Inflammatory macrophage treated with lipopolysaccharide for 1 hour (primary cell): ENCODE results near the gene FHIT.
"Not testable (repeated sequence)": the region's sequence is repeated elsewhere in the genome, so short reads cannot be mapped to it uniquely, and the experiment has no call there.

ENCODE experiments used
- DNase-seq, 2 donors: peaks; one replicate each; pipeline ENCODE4 v3.0.0-alpha.2; 2020 to 2022

The FHIT gene

DNA sequence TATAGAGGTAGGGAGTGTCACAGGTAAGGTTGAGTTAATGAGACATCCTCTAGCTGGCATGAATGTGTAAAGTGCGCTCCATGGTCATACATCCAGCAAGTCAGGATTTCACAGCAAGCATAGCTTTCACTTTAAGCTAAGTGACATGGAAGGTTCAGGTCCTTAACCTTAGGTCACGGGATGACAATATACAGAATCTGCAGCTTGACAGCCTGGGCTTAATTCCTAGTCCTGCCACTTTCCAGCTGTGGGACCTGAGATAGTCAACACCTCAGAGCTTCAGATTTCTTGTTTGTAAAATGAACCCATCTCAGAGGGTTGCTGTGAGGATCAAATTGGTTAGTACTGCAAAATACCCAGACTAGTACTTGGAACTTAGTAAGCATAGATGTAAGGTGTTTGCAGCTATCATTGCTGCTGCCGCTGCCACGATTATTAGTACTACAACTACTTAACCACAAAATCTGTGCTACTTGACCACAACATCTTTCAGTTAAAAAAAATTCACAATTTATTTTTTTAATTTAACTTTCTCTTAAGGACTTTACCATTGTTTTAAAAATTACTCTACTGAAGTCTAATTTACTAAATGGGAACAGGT is 1311.3 kb downstream of the FHIT start:
- no peak for DNase-seq

DNA sequence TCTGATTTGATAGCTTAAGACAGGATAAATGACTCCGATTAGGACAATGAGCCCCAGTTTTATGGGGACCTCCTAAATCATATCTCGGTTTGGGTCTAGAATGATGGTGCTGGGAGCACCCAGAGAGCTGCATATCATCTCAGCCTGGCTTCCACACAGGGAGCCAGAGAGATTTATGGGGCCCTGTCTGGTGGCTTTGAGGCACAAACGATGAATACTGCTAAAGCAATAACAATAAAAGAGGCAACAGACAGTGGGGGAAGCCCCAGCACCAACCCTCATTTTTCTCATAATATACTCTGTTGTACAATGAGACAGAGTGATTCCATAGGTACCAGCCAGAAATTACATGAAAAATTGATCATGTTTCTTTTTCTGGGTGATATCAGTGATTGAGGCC is 1312.4 kb downstream of the FHIT start:
- DNase-seq, result no peak

DNA sequence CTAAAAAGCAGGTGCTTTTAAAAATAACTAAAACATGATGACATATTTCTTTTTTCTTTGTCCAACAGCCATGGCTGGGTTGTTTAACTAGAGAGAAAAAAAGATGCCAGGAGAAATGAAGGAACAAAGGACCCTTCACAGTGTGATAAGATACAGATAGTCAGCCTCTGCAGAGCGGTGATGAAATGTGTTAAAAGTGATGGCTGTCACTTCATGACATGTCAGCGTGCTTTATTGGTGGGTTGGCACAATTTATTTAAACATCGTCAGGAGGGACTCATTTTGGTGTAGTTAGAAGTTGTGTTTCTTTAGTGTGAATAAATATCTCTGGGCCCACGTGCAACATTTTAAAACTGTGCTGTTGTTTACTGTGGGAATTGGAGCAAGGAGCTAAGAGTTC is 1314.1 kb downstream of the FHIT start:
- no peak for DNase-seq

DNA sequence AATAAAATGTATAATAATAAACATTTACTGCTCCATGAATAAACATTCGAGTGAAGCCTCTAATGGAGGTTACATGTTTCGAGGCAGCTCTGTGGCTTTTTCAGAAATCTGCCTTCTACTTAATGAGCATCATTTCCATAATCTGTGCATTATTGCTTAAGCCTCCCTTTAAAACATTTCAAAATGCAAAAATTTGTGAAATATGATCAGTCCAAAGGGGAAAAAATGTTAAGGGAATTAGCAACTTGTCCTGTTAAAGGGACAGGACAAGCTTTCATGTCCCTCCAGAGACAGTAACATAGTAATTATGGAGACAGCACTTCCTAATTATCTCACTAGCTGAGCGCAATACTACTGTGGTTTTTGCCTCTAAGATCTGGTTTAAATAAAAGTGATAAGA is 1314.8 kb downstream of the FHIT start:
- DNase-seq, result no peak

DNA sequence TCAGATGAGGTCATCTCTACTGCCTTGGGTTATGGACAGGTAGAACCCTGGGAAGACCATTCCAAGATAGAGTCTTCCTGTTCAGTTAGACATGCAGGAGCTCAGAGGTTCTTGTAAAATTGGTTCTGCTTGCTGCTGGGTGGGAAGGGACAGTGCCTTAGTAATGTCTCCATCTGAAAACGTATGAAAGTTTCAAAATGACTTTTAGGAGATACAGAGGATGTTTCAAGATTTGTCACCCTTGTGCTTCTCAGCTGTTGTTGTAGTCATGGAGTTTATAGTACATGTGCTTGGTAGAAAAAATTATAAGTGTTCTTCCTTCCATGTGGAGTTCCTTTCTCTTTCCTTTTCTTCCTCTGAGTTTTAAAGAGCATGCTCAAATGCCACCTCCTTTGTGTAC is 1316.2 kb downstream of the FHIT start:
- DNase-seq, result no peak

DNA sequence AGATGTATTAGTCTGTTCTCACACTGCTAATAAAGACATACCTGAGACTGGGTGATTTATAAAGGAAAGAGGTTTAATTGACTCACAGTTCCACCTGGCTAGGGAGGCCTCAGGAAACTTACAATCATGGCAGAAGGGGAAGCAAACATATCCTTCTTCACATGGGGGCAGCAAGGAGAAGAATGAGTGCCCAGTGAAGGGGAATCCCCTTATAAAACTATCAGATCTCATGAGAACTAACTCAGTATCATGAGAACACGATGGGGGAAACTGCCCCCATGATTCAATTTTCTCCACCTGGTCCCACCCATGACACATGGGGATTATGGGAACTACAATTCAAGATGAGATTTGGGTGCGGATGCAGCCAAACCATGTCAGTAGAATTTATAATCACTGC is 1316.7 kb downstream of the FHIT start:
- not testable (repeated sequence) for DNase-seq

DNA sequence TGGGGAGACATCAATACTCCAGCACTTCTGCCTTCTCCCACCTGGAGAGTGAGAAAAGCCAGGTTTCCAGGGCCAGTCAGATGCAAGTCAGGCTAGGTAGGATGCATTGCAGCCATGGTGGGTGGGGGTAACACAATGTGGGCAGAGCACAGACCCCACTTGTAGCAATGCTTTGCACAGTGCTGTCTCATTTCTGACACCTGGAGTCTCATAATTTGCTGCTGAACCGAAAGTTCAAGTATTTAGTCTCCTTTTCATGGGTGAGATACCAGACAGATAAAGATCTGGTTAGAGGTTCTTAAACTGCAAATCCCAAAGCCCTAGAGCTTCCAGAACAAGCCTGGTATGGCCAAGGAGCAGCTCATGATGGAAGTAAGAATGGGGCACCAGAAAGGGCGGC is 1321.1 kb downstream of the FHIT start:
- DNase-seq, result no peak

DNA sequence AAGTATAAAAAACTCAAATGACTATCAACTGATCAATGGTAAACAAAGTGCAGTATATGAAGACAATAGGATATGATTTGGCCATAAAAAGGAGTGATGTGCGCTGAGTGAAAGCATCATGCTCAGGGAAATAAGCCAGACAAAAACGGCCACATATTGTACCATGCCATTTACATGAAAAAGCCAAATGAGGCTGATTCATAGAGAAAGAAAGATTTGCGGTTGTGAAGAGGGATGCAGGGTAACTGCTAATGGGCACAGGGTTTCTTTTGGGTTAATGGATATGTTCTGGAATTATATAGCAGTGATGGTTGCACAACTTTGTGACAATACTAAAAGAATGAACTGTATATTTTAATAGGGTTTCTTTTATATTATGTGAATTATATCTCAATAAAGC is 1324.2 kb downstream of the FHIT start:
- DNase-seq, result no peak

DNA sequence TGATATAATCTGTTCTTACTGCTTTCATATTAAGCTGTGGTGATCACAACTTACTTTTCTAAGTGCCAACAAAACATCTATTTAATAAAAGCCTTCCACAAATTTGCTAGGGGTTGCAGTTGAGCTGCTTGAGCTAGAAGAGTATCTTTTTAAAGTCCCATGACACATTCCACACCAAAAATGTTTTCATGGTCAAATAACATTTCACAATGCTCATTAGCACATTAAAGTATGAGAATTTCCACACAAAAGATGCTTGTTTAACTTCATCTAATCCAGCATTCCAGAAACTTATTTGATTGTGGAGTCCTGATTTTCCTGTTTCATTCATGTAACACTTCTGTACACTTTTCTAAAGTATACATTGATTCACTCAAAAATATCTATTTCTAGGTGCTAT is 1325.3 kb downstream of the FHIT start:
- DNase-seq, result no peak

DNA sequence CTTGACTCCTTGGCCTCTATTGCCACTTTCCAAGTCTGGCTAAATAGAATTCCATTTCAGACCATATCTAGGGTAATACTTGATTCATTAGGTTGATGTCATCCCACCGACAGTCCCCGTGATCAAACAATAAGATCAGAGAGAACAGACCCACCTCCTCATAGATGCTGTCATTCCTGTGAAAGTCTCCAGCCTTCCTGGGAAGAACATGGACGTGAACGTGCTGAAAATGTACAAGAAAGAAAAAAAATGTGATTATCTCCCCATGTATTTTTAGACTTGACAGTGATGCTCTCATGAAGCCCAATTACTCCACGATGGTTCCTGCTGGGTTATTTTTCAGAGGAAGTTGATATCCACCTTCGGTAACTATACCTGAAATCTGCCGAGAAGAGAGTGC is 1329.1 kb downstream of the FHIT start:
- no peak for DNase-seq

DNA sequence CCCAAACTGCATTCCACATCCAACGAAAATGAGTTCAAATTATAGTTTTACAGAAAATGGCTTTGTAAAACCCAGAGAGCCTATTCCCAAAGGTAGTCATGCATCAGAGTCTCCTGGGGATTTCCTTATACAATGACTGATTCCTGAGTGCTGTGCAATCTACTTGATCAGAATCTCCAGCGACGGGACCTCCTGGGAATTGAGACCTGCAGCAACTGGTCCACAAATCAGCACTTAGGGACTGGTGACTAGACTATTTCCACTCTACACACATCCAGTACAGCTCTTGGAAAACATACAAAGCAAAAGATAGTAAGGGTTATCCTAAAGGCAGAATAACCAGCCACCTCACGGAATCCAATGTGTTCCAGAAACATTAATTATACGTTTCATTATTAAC is 1330.4 kb downstream of the FHIT start:
- DNase-seq, result no peak

DNA sequence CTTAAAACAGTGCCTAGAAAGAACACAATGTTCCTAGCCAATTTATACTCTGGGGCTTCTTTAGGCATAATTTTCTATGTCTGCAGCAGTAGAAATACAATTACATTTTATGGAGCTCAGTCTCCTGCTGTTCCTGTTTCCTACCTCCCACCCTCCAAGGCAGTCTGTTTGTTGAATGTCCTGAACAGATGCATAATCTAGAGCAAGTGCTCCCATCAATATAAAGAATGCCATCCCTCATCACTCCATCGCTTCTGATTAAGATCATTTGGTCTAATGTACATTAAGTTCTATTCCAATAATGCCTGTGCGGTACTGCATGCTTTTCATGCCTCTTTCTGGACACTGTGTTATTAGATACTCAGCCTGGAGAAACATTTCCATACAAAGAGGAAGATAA is 1331.7 kb downstream of the FHIT start:
- DNase-seq, result no peak

DNA sequence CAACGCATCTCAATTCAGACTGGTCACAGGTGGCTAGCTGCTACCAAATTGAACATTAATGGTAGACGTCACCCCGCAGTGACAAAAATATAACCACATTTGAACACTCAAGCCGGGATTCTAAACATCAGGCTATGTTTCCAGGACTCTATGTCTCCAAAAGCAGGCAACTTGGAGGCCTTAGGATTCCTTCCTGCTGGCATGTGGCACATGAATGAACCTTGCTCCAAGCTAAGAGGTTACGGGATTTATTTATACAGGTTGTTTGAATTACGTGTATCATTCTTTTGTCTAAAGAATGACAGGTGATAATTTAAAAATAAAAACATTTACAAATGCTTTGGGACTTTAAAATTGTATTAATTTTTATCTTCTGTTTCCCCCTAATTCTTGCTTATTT is 1337.0 kb downstream of the FHIT start:
- no peak for DNase-seq

DNA sequence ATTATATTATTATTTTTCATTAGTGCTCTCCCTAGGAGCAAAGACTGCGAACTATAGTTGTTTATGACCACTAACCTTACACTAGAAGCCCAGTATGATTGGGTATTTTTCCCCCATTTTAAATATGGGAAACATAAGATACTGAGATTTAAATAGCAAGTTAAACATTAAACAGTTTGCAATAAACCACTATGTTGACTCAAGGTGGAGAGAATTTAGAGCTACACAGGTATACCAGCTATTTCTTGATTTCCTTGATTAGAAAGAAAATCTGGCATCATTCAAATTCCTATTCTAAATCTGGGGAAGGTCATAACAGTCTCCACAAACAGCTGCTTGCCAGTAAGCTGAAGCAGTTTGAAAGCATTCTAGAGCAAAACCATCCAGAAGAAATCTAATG is 1337.6 kb downstream of the FHIT start:
- no peak for DNase-seq

DNA sequence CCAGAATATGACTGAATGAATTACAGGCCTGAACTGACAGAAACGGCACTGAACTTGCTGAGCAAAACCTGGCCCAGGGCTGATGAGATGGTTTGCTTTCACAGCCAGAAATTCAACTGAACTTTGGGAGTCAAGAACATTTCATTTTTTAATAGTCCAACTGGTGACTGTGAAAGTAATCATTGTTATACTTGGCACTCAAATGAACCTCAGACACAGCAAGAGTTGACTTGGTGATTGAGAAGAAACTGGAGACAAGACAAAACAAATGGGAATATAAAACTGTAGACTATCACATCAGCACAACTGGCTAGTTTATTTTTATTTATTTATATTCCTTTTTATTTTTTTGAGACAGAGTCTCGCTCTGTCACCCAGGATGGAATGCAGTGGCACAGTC is 1342.6 kb downstream of the FHIT start:
- DNase-seq, result no peak

DNA sequence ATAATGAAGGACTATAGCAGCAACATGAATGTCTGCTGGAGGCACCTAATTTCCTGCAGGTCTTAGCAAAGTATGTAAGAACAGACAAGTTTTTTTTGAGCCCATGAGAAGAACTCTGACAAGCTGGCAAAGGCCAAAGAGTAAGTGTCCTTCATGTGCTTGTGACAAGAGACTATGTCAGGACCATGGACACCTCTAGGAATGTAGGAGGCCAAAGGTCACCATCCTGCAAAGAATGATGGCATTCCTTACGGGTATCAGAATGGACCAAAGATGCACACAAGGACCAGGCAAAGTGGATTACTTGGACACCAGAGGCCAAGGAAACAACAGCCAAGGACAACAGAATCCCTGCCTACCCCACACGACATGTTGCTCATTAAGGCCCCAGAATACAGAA is 1343.0 kb downstream of the FHIT start:
- DNase-seq, result no peak

DNA sequence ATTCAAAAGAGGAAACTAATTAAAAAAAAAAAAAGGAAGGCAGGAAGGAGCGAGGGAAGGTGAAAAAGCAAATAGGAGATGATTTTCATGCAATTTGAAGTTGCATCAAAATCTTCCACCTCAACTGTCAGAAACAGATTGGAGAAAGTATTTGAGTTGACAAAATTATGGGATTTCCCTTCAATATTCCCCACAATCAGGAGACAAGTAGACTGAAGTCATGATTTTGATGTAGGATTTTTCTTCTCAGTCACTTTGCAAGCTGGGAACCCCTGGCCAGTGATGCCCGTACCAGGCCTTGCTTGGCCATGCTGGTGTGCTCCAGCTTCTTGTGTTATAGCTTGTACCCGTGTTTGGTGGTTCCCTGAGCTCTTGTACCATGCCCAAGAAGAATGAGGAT is 1347.0 kb downstream of the FHIT start:
- peak; percentile 11 to 63 for DNase-seq

DNA sequence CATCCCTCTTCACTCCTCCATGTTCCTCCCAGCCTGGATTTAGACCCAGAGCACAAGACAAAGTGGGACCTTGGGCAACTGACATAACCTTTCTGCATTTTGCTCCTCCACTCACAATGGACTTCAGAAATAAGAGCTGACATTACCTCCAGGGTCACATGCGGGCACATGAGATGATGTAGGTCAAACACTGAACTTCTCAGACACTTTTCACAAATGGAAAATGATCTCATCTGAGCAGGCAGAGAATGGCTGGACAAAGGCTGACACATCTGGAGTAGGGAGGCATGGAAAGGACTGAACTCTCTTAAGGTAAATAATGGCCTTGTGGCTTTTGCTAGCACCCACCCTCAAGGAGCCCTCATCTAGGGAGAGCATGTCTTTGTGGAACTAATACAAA is 1352.2 kb downstream of the FHIT start:
- DNase-seq, result no peak

DNA sequence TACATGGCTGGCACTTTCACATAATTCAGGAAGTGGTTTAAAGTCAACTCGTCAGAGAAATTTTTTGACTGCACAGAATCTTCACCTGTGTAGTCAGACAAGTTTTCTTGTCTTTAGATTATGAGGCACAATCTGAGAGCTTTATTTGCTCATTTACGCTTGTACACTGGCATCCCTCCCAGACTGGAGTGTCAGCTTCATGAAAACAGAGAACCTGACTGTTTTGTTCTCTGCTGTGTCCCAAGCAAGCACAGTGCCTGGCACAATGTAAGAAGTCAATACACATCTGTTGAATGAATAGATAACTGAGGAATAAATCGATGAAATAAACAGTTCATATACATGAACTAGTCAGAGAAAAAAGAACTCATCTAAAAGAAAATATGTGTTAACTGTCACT is 1355.3 kb downstream of the FHIT start:
- DNase-seq, result no peak

DNA sequence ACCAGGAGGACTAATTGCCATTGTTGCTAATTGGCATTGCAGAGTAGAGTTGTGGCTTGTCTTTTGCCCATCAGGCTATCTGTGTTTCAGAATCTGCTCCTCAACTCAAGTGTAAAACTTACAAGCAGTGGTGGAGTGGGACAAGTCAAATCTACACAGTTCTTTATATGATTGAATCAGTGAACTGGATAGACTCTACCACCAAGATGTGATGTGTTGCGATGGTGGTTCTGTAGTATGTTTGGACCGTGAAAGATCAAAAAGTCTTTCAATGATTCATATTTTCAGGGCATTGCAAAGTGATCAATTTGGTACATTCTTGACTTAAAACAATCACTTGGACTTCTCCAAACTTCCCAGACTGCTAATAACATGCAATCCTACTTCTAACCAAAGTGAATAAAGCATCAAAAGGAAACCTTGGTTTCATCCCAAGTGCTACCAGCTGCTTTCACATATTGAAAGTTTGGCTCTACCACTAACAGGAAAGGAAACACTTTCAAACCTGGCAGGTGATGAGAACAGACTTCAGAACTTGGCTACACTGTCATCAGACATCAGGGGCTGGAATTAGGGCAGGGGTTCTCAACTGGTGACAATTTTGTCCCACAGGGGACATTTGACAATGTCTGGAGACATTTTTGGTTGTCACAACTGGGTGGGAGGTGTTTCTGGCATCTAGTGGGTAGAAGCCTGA is 1356.7 kb downstream of the FHIT start:
- DNase-seq, result no peak

DNA sequence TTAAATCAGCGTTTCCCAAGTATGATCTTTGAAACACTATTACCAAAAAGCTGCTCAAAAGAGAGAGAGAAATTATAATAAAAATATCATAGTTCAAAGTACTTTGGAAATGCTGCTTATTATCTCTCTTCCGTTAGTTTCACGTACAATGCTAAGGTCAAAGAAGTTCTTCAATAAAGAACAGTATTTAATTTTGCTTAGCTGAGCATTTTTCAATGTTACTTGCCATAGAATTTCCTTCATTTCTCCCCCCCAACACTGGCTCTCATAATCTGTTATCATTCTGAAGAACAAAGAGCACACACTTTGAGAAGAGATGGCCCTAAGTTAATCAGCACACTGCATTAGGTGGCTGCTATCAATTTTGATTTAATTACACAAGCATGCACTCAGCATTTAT is 1360.6 kb downstream of the FHIT start:
- DNase-seq, result no peak

DNA sequence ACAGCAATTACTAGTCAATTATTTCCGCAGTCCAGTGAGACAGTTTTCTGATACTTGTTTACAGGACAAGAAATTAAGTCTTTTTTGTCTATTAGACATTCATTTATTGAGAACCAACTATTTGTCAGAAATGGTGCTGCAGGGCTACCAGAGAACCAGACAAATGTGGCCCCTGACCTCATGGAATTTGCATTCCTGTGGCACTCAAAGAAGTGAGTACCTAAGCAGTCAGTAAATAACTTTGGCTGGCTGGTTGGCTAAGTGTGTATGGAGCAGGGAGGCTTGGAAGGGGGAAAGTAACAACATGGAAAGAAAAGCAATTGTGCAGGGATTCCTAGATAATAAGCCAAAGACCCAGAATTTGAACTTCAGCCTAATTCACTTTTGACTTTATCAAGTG is 1364.5 kb downstream of the FHIT start:
- DNase-seq, result no peak

DNA sequence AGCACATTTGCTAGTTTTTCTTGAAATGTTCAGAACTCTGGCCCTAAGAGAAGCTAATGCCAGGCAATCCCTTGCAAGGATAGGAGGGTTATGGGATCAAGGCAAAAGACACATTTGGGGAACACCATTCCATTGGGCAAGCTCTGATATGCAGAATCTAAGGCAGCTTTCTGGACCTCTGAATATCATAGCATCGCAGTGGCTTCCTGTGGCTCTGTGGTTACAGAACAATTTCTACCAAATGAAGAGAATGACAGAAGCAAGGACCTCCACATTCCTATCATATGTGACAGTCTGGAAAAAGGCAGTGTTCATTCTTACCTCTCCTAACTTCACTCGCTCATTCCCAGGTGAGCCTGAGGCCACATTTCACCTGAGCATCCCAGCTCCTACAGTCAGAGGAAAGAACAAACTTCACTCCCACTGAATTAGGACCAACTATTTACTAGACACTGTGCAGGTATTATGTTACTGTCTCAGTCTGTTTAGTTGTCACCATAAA is 1365.3 kb downstream of the FHIT start:
- no peak for DNase-seq

DNA sequence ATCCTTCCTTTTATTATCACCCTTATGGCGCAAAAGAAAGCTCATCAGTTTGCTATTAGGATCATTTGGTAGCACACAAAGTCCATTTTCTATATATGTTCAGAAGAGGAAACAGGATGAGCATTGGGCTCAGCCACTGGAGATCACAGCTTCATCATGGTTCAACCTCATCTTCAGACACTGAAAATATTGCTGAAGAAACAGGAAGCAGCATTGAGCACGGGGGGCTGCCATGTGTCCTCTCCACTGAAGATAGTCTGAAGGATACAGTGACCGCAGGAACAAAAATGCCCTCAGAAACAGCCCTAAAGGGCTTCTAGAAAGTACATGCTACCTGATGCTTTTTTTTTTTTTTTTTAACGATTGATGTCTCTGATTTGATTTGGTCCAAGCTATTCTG is 1366.2 kb downstream of the FHIT start:
- DNase-seq, result no peak

DNA sequence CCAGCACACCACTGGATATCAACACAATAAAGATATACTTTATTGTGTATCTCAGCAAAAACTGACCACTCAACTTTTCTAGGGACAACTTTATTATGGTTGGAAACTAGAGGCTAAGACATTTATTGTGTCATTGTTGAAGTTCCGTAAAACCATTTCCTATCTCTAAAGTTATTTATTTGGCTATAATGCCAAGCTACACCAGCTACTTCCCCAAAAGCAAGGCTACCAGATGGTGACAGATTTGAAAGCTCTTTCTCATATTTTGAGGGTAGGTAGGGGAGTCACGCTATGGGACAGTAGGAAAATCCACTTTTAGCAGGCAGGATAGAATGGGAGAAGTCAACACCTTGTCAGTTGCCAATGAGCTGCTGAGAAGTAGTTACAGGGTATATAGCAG is 1366.8 kb downstream of the FHIT start:
- DNase-seq, result peak; percentile 48 to 62
